ENCODE results near the gene C2CD4C. TPM values are rescaled to one million over a fixed set of nuclear protein-coding genes. Genes with fewer than 3 reads are reported as not detected.

Gene C2CD4C
- polyA plus RNA-seq, 1 donor (not counting 4 experiments of a cell fraction or from before 2014, with no cell fraction given): 1.6 TPM

GRCh38 chr19:441213-441836, 32.4 kb upstream of the C2CD4C start:
- H3K4me3 ChIP-seq (ENCODE audit: control insufficient read depth in 2 of 3, extremely low read depth in 1 of 3, insufficient read depth in 2 of 3, low read depth in 1 of 3, low read length in 3 of 3): no peak overlapping the region
- no peaks in the 10 kb centered on the region for H3K36me3 ChIP-seq (ENCODE audit: control insufficient read depth in 2 of 2, extremely low read depth in 1 of 2, insufficient read depth in 2 of 2, low read length in 2 of 2)
- peaks cover 7% of the 10 kb centered on the region for H3K9me3 ChIP-seq (ENCODE audit: control insufficient read depth, low read depth, low read length)
- no peak overlapping the region for H3K9ac ChIP-seq (ENCODE audit: control insufficient read depth, extremely low read depth, insufficient read depth, low read length)
- H3K4me1 ChIP-seq (ENCODE audit: control insufficient read depth, extremely low read depth, insufficient read depth, low read length): no peaks in the 10 kb centered on the region
- dilution Hi-C loops (cut with MboI; ENCODE audit: extremely low pct_ligation_motif_present, low sequenced_read_pairs): no loop called here
- no peaks in the 10 kb centered on the region for H3K79me2 ChIP-seq (ENCODE audit: control insufficient read depth, insufficient read depth, low read length)
- H3K9me1 ChIP-seq (ENCODE audit: control insufficient read depth, extremely low read depth, insufficient read depth, low read length): no peaks in the 10 kb centered on the region
- no peak for FAIRE-seq
- DNase-seq (ENCODE audit: low read depth, low spot score): no peak
- no peak overlapping the region for H2AFZ ChIP-seq (ENCODE audit: control insufficient read depth, low read length)
- no peak overlapping the region for H3K27ac ChIP-seq (ENCODE audit: control insufficient read depth, insufficient read depth, low read length)
- no peaks in the 10 kb centered on the region for H4K20me1 ChIP-seq (ENCODE audit: control insufficient read depth, extremely low read depth, insufficient read depth, low read length)
- H3K27me3 ChIP-seq (ENCODE audit: control insufficient read depth, extremely low read depth, insufficient read depth, low read length): no peaks in the 10 kb centered on the region
- no peak for TF ChIP-seq CTCF (optimal IDR thresholded peaks at IDR 0.05 in 1 of 3, IDR thresholded peaks at IDR 0.05 in 1 of 3, conservative IDR thresholded peaks at IDR 0.05 in 1 of 3; ENCODE audit: extremely low read depth in 1 of 3, insufficient read depth in 2 of 3, low read length in 3 of 3)
- no peak for TF ChIP-seq EZH2 (IDR thresholded peaks at IDR 0.05; ENCODE audit: low read length)
- no peak overlapping the region for H3K4me2 ChIP-seq (ENCODE audit: control insufficient read depth, extremely low read depth, insufficient read depth, low read depth, low read length)

GRCh38 chr19:440391-441212, 31.7 kb upstream of the C2CD4C start:
- H3K9me1 ChIP-seq (ENCODE audit: control insufficient read depth, extremely low read depth, insufficient read depth, low read length): no peaks in the 10 kb centered on the region
- H2AFZ ChIP-seq (ENCODE audit: control insufficient read depth, low read length): no peak overlapping the region
- no peak overlapping the region for H3K4me3 ChIP-seq (ENCODE audit: control insufficient read depth in 2 of 3, extremely low read depth in 1 of 3, insufficient read depth in 2 of 3, low read depth in 1 of 3, low read length in 3 of 3)
- TF ChIP-seq EZH2 (IDR thresholded peaks at IDR 0.05; ENCODE audit: low read length): no peak
- no peak for TF ChIP-seq CTCF (optimal IDR thresholded peaks at IDR 0.05 in 1 of 3, IDR thresholded peaks at IDR 0.05 in 1 of 3, conservative IDR thresholded peaks at IDR 0.05 in 1 of 3; ENCODE audit: extremely low read depth in 1 of 3, insufficient read depth in 2 of 3, low read length in 3 of 3)
- peaks cover 7% of the 10 kb centered on the region for H3K9me3 ChIP-seq (ENCODE audit: control insufficient read depth, low read depth, low read length)
- H4K20me1 ChIP-seq (ENCODE audit: control insufficient read depth, extremely low read depth, insufficient read depth, low read length): no peaks in the 10 kb centered on the region
- H3K4me1 ChIP-seq (ENCODE audit: control insufficient read depth, extremely low read depth, insufficient read depth, low read length): no peaks in the 10 kb centered on the region
- H3K9ac ChIP-seq (ENCODE audit: control insufficient read depth, extremely low read depth, insufficient read depth, low read length): no peak overlapping the region
- dilution Hi-C loops (cut with MboI; ENCODE audit: extremely low pct_ligation_motif_present, low sequenced_read_pairs): no loop called here
- H3K36me3 ChIP-seq (ENCODE audit: control insufficient read depth in 2 of 2, extremely low read depth in 1 of 2, insufficient read depth in 2 of 2, low read length in 2 of 2): no peaks in the 10 kb centered on the region
- DNase-seq (ENCODE audit: low read depth, low spot score) (no peak), FAIRE-seq (no peak)
- H3K27me3 ChIP-seq (ENCODE audit: control insufficient read depth, extremely low read depth, insufficient read depth, low read length): no peaks in the 10 kb centered on the region
- no peak overlapping the region for H3K27ac ChIP-seq (ENCODE audit: control insufficient read depth, insufficient read depth, low read length)
- H3K4me2 ChIP-seq (ENCODE audit: control insufficient read depth, extremely low read depth, insufficient read depth, low read depth, low read length): no peak overlapping the region
- no peaks in the 10 kb centered on the region for H3K79me2 ChIP-seq (ENCODE audit: control insufficient read depth, insufficient read depth, low read length)

Data from keratinocyte (primary cell).